Measurements from ENCODE around the gene RASL11A.

- TF ChIP-seq RFX5 (IDR thresholded peaks at IDR 0.05) (no peak), CEBPB (IDR thresholded peaks at IDR 0.05) (no peak), BHLHE40 (IDR thresholded peaks at IDR 0.05; ENCODE audit: low read depth, low read length) (no peak)
- TF ChIP-seq, protein P1, sequence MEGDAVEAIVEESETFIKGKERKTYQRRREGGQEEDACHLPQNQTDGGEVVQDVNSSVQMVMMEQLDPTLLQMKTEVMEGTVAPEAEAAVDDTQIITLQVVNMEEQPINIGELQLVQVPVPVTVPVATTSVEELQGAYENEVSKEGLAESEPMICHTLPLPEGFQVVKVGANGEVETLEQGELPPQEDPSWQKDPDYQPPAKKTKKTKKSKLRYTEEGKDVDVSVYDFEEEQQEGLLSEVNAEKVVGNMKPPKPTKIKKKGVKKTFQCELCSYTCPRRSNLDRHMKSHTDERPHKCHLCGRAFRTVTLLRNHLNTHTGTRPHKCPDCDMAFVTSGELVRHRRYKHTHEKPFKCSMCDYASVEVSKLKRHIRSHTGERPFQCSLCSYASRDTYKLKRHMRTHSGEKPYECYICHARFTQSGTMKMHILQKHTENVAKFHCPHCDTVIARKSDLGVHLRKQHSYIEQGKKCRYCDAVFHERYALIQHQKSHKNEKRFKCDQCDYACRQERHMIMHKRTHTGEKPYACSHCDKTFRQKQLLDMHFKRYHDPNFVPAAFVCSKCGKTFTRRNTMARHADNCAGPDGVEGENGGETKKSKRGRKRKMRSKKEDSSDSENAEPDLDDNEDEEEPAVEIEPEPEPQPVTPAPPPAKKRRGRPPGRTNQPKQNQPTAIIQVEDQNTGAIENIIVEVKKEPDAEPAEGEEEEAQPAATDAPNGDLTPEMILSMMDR (IDR thresholded peaks at IDR 0.05) = no peak
These were observed 4.0 kb downstream of the RASL11A start for GRCh38 chr13:27274631-27275030.

Data from A549 (cell line).